ENCODE measurements around the gene ADCY9.

DNA sequence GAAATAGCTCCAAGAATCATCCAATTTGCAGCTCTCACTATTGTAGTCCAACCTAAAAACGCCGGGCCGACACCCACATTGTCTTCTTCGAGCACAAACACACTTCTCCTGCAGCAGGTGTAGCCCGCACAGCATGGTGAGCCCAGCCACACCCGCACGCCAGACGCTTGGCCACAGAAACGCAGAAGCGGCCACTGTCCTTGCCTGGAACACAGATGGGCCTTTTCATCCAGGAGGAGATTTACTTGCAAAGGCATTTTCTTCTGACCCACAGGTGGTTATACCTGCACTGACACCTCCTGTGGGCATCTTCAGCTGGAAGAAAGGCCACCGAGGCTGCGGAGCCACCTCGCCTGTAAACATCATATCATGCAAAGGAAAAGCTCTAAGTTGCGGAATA is 98.4 kb downstream of the ADCY9 start:
- TF ChIP-seq, protein P1, sequence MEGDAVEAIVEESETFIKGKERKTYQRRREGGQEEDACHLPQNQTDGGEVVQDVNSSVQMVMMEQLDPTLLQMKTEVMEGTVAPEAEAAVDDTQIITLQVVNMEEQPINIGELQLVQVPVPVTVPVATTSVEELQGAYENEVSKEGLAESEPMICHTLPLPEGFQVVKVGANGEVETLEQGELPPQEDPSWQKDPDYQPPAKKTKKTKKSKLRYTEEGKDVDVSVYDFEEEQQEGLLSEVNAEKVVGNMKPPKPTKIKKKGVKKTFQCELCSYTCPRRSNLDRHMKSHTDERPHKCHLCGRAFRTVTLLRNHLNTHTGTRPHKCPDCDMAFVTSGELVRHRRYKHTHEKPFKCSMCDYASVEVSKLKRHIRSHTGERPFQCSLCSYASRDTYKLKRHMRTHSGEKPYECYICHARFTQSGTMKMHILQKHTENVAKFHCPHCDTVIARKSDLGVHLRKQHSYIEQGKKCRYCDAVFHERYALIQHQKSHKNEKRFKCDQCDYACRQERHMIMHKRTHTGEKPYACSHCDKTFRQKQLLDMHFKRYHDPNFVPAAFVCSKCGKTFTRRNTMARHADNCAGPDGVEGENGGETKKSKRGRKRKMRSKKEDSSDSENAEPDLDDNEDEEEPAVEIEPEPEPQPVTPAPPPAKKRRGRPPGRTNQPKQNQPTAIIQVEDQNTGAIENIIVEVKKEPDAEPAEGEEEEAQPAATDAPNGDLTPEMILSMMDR (IDR thresholded peaks at IDR 0.05; ENCODE audit: insufficient read depth, low read length, poor library complexity, severe bottlenecking), result no peak
- TF ChIP-seq EZH2phosphoT487 (conservative IDR thresholded peaks at IDR 0.05; ENCODE audit: low read length), result no peak

Data from SU-DHL-6 (cell line).